GM19238 (cell line): ENCODE measurements around the gene CCDC117.

Source experiments
- DNase-seq: peaks from one replicate; pipeline ENCODE4 v3.0.0; 2011; ENCODE audit warnings: low spot score; ENCODE audit not compliant: insufficient read length

The CCDC117 gene

DNA sequence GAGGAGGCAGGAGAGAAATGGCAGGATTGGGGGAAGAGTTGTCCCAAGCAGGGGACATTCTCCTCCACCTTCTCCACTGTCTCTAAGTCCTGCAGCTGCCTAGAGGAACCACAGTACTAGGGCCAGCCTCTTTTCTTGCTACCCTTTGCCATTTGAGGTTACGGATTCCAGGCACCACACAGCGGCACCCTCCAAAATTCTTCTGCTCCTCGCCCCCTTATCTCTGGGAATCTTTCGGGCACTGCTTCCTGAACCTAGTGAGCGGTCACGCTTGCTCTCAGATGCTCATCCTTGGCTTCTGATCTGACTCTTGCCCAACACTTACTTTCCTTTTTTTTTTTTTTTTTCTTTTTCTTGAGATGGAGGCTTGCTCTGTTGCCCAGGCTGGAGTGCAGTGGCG lies 54.4 kb downstream of the CCDC117 start:
- DNase-seq = no peak

GRCh38 chr22:28829358-28830181 lies 57.1 kb downstream of the CCDC117 start:
- peak; percentile 63 for DNase-seq

DNA sequence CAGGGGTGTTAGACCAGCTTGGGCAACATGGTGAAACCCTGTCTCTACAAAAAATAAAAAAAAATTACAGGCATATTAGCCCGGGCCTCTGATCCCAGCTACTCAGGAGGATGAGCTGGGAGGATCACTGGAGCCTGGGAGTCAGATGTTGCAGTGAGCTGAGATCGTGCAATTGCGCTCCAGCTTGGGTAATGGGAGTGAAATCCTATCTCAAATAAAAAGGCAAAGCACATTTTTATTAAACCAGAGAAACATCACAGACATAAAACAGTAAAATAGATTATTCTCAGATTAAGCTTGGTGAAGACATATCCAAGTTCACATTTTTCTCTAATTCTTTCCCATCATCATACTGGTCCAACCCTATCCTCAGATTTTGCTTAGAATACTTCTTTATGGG lies 57.9 kb downstream of the CCDC117 start:
- DNase-seq = no peak

DNA sequence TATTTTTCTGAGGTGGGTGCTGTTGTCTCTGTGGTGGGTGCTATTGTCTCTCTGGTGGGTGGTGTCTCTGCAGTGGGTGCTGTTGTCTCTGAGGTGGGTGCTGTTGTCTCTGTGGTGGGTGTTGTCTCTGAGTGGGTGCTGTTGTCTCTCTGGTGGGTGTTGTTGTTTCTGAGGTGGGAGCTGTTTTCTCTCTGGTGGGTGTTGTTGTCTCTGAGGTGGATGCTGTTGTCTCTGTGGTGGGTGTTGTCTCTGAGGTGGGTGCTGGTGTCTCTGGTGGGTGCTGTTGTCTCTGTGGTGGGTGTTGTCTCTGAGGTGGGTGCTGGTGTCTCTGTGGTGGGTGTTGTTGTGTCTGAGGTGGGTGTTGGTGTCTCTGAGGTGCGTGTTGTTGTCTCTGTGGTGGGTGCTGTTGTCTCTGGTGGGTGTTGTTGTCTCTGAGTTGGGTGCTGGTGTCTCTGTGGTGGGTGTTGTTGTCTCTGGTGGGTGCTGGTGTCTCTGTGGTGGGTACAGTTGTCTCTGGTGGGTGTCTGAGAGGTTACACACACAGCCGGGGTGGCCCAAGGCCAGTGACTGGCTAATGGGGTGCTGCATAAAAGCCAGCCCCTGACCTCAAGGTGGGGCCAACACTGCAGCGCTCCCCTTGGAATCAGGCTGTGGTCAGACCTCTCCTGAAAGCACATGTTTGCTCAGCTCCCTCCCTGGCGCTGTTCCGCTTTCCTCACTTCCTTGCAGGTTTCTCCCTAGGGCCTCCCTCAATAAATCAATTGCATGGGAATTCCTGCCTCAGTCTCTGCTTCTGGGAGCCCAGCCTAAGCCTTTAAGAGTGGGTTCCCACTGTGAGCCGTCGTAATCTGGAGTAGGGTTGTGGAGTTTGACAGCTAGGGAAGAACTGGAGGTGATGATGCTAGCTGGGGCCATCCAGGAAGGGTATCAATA lies 58.9 kb downstream of the CCDC117 start:
- no peak for DNase-seq

GRCh38 chr22:28832731-28833130 lies 60.2 kb downstream of the CCDC117 start:
- no peak for DNase-seq

DNA sequence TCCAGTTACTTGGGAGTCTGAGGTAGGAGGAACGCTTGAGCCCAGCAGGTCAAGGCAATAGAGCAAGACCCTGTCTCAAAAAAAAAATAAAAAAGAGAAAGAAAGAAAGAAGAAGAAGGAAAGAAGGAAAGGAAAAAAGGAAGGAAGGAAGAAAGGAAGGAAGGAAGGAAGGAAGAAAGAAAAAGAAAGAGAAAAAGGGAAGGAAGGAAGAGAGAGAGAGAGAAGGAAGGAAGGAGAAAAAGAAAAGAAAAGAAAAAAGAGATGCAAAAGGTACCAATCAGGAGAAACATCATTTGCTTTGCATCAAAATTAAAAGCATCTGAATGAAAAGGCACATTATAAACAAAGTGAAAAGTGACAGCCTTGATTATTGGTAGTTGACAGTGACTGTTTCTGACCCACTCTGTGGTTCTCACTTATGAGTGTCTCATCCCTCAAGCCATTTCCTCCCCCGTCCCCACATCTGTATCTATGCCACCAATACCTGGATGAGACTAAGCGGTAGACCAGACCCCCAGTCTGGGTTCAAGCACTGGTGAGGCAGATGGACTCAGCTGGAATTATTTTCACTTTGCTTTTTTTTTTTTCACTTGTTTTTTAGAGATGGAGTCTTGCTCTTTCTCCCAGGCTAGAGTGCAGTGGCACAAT lies 60.9 kb downstream of the CCDC117 start:
- DNase-seq = no peak

DNA sequence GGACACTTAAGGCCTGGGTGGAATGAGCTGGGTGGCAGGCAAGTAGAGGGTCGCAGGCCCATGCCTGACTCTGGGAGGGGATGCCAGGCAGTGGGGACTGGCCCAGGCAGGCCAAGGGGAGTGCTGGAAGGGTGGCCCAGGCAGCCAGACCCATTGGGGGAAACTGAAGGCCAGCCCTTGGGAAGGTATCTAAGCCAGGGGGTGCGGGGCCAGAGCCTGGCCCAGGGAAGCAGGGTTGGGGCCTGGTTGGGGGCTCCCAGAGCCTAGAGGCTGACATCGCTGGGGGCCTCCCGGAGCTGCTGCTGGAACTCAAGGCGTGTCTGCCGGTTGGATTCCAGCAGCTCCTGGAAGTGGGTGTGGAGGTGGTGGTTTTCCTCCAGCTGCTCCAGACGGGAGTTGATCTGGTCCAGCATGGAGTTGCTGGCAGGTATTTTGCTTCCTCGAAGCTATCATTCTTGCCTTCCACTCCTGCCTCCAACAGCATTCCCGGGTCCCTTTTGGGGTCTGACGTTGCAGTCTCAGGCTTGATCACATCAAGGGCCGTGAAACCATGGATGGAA lies 63.2 kb downstream of the CCDC117 start:
- no peak for DNase-seq

DNA sequence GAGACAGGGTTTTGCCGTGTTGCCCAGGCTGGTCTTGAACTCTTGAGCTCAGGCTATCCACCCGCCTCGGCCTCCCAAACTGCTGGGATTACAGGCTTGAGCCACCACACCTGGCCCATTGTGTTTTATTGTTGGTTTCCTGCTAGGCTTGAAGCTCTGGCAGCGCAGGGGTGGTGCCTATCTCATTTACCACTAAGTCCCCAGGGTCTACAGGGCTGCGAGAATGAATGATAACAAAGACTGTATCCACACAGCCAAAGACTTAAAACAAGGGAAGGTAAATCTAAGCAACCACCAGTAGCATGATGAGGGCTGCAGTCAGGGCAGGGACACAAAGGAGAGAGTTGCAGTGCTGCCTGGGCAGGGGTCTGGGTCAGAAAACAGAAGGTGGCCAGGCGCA lies 65.1 kb downstream of the CCDC117 start:
- DNase-seq = no peak
